Fibroblast of skin of back (primary cell): Measurements from ENCODE around the gene NDUFA6.

ENCODE experiments used
- DNase-seq: peaks from one replicate; pipeline ENCODE4 v3.0.0-alpha.2; 2013

NDUFA6 gene

GRCh38 chr22:42070517-42071422 lies 19.8 kb downstream of the NDUFA6 start, which contains the start of gene NAGA:
Gene NAGA, minus strand, starts transcription at chr22:42070812. Its CDS starts 515 bp downstream, at chr22:42070297.
- peak; percentile 96 for DNase-seq

- no peak for DNase-seq
These were observed 20.6 kb downstream of the NDUFA6 start for GRCh38 chr22:42069801-42070516.

- DNase-seq, result no peak
These were observed 22.3 kb downstream of the NDUFA6 start for GRCh38 chr22:42068291-42068690.

GRCh38 chr22:42067671-42068251 lies 22.8 kb downstream of the NDUFA6 start:
- no peak for DNase-seq

GRCh38 chr22:42066937-42067336 lies 23.6 kb downstream of the NDUFA6 start:
- DNase-seq, result no peak

- no peak for DNase-seq
These were observed 24.3 kb downstream of the NDUFA6 start for GRCh38 chr22:42066126-42066761.

- no peak for DNase-seq
These were observed 25.0 kb downstream of the NDUFA6 start for GRCh38 chr22:42065438-42066125.

GRCh38 chr22:42064629-42065028 lies 25.9 kb downstream of the NDUFA6 start:
- DNase-seq, result no peak

GRCh38 chr22:42062506-42063170 lies 27.9 kb downstream of the NDUFA6 start:
- DNase-seq, result no peak

GRCh38 chr22:42061041-42061440 lies 29.5 kb downstream of the NDUFA6 start:
- DNase-seq, result no peak

- DNase-seq, result no peak
These were observed 30.1 kb downstream of the NDUFA6 start for GRCh38 chr22:42060489-42060888.

GRCh38 chr22:42056757-42057511 lies 33.6 kb downstream of the NDUFA6 start:
- DNase-seq, result no peak

- no peak for DNase-seq
These were observed 37.8 kb downstream of the NDUFA6 start for GRCh38 chr22:42052765-42053164.

GRCh38 chr22:42050641-42051180 lies 39.9 kb downstream of the NDUFA6 start:
- no peak for DNase-seq

- no peak for DNase-seq
These were observed 48.8 kb downstream of the NDUFA6 start for GRCh38 chr22:42041784-42042183.

GRCh38 chr22:42039271-42039670 lies 51.3 kb downstream of the NDUFA6 start:
- peak; percentile 6 for DNase-seq
